Measurements from ENCODE around the gene FAIM2. TPM values are rescaled to one million over a fixed set of nuclear protein-coding genes. Genes with fewer than 3 reads are reported as not detected.

Gene FAIM2
- total and polyA plus RNA-seq, 2 experiments from 2014 or later = 0.86 to 4.6 TPM

DNA sequence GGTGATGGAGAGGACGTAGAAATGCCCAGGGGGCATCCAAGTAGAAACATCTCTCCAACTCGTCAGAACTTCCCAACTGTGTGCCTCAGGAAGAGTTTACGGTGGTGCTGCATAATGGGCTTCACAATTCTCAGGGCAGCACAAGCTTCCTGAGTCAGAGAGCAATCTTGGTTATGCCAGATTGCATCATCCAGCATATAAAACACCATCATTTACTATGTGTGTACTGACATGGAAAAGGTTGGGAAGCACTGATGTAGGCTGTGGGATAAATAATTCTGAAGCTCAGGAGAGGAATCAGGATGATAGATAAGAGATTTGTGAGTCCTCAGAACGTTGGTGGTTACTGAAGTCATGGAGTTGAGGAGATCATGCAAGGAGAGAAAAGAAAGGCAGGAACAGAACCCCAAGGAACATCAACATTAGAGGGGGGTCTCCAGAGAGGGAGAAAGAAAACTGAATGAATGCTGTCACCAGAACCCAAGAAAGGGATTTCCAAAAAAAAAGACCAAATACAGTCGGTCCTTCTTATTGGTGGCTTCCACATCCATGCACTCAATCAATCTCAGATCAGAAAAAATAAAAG, 70.8 kb downstream of the FAIM2 start:
- Histone ChIP-seq H3K4me3 (no peak overlapping the region), H3K27ac (peak overlapping the region; percentile 48), H3K4me2 (ENCODE audit: unreplicated experiment) (peak overlapping the region; percentile 14), H3K9me3 (ENCODE audit: low read depth) (no peaks in the 10 kb centered on the region), H2AFZ (peak overlapping the region; percentile 65), H3K36me3 (ENCODE audit: low read depth) (no peaks in the 10 kb centered on the region), H3K27me3 (replicated peaks; ENCODE audit: insufficient read depth) (no peaks in the 10 kb centered on the region), H3K79me2 (ENCODE audit: insufficient read depth) (no peaks in the 10 kb centered on the region), H3K9me2 (ENCODE audit: insufficient read depth) (no peaks in the 10 kb centered on the region), H3K4me1 (ENCODE audit: insufficient read depth) (peaks cover 13% of the 10 kb centered on the region), H3K9ac (no peak overlapping the region), H4K20me1 (ENCODE audit: insufficient read depth) (no peaks in the 10 kb centered on the region), H3F3A (ENCODE audit: insufficient read depth) (peaks cover 6% of the 10 kb centered on the region; the same call in 1 of the 2 replicates)
- TF ChIP-seq EZH2 (IDR thresholded peaks at IDR 0.05; ENCODE audit: insufficient read depth, poor library complexity, severe bottlenecking) (no peak), EZH2phosphoT487 (IDR thresholded peaks at IDR 0.05; ENCODE audit: insufficient read depth, low read depth) (no peak)
- 61 to 65% methylated on average over 5 of the region's 5 CpGs for WGBS, 2 experiments (ENCODE audit: low coverage in 1 of 2, low lambda C conversion rate in 2 of 2, missing lambda C conversion rate in 2 of 2)
- in situ Hi-C loops (cut with MboI) = no loop called here
- peak; percentile 86 for DNase-seq

DNA sequence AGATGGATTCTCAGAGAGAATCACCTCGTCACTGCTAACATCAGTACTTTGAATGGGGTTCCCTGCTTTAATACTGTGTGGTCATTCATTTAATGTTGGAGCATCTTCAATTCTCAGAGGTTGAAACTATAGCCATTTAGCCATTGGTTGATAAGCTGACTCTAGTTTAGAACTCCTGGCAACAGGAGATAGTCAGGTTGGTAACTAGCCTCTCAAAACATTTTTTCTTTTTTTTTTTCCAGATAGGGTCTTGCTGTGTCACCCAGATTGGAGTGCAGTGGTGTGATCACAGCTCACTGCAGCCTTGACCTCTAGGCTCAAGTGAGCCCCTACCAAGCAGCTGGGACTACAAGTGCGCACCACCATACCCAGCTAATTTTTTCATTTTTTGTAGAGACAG, 72.0 kb downstream of the FAIM2 start:
- DNase-seq = no peak
- no peak overlapping the region for H3K4me3 ChIP-seq
- H4K20me1 ChIP-seq (ENCODE audit: insufficient read depth) = no peaks in the 10 kb centered on the region
- H3K27me3 ChIP-seq (replicated peaks; ENCODE audit: insufficient read depth) = no peaks in the 10 kb centered on the region
- H3K9ac ChIP-seq = no peak overlapping the region
- no peaks in the 10 kb centered on the region for H3K9me3 ChIP-seq (ENCODE audit: low read depth)
- no peaks in the 10 kb centered on the region for H3K9me2 ChIP-seq (ENCODE audit: insufficient read depth)
- H3K4me2 ChIP-seq (ENCODE audit: unreplicated experiment) = no peak overlapping the region
- peaks cover 17% of the 10 kb centered on the region for H3K4me1 ChIP-seq (ENCODE audit: insufficient read depth)
- TF ChIP-seq EZH2 (IDR thresholded peaks at IDR 0.05; ENCODE audit: insufficient read depth, poor library complexity, severe bottlenecking) (no peak), EZH2phosphoT487 (IDR thresholded peaks at IDR 0.05; ENCODE audit: insufficient read depth, low read depth) (no peak)
- in situ Hi-C loops (cut with MboI) = no loop called here
- H3K36me3 ChIP-seq (ENCODE audit: low read depth) = no peaks in the 10 kb centered on the region
- no peak overlapping the region for H3K27ac ChIP-seq
- H3F3A ChIP-seq (ENCODE audit: insufficient read depth) = peaks cover 12% of the 10 kb centered on the region
- no peak overlapping the region for H2AFZ ChIP-seq
- WGBS, 2 experiments (ENCODE audit: low coverage in 1 of 2, low lambda C conversion rate in 2 of 2, missing lambda C conversion rate in 2 of 2) = 80 to 92% methylated on average over 2 of the region's 2 CpGs
- H3K79me2 ChIP-seq (ENCODE audit: insufficient read depth) = peaks cover 11% of the 10 kb centered on the region

DNA sequence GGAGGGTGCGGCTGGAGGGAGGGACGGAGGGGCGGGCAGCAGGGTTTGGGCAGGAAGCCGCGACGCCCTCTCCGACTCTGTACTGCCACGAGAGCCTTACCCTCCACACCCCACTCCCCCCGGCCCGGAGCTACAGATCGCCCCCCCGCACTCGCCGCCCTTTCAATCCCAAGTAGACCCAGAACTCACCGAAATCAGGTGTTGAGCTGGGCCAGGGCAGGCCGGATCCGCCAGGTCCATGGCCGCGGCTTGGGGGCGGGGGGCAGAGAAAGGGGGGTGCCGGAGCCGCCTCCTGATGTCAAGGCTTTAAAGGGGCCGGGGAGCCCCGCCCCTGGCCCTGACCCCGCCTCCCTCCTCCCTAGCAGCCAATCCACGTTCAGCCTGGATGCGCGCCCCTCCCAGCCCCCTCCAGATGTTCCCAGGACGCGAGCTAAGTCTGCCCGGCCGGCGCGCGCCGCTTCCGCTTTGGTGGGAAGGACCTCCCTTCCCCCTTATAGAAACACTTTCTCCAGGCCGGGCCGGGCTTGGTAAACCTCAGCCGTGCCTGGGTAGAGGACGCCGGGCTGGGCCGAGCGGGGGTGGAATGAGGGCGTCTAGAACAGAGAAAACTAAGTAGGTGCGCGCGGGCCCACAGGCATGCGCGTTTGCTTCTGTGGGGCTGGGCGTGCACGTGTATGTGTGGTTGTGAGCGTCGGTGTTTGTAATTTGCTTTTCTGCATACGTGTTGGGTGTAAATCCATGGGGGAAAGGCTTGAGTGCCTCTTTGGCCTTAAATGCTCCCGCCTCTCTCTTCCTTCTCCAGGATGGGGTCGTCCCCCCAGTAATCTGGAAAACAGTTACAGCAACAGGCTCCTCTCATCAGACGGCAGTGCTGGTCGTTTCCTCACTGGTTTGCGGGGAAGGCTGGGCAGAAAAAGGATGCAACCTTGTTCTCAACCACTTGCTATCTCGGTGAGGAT, 75.3 kb downstream of the FAIM2 start, which contains the start of gene NCKAP5L:
TSS of gene NCKAP5L (minus strand) at position 281 of the 959 bp plus-strand sequence. CDS start 24,369 bp downstream, outside the sequence.
- Histone ChIP-seq H3K36me3 (ENCODE audit: low read depth) (no peaks in the 10 kb centered on the region), H3K9ac (peak within 1 kb of the TSS; percentile 84), H3K4me1 (ENCODE audit: insufficient read depth) (peaks cover 48% of the 10 kb centered on the region), H3K9me3 (ENCODE audit: low read depth) (no peaks in the 10 kb centered on the region), H3K79me2 (ENCODE audit: insufficient read depth) (peaks cover 28% of the 10 kb centered on the region), H3K9me2 (ENCODE audit: insufficient read depth) (no peaks in the 10 kb centered on the region), H3K4me3 (peak within 1 kb of the TSS; percentile 90), H3K27me3 (replicated peaks; ENCODE audit: insufficient read depth) (no peaks in the 10 kb centered on the region), H2AFZ (peak within 1 kb of the TSS; percentile 75), H3K27ac (peak within 1 kb of the TSS; percentile 93), H3K4me2 (ENCODE audit: unreplicated experiment) (peak within 1 kb of the TSS; percentile 92), H3F3A (ENCODE audit: insufficient read depth) (peaks cover 29% of the 10 kb centered on the region), H4K20me1 (ENCODE audit: insufficient read depth) (no peaks in the 10 kb centered on the region)
- peak; percentile 98 for DNase-seq
- WGBS, 2 experiments (ENCODE audit: low coverage in 1 of 2, low lambda C conversion rate in 2 of 2, missing lambda C conversion rate in 2 of 2) = 1 to 2% methylated on average over 35 to 54 of the region's 61 CpGs
- TF ChIP-seq EZH2 (IDR thresholded peaks at IDR 0.05; ENCODE audit: insufficient read depth, poor library complexity, severe bottlenecking) = no peak
- no peak for TF ChIP-seq EZH2phosphoT487 (IDR thresholded peaks at IDR 0.05; ENCODE audit: insufficient read depth, low read depth)
- in situ Hi-C loops (cut with MboI) = no loop called here

DNA sequence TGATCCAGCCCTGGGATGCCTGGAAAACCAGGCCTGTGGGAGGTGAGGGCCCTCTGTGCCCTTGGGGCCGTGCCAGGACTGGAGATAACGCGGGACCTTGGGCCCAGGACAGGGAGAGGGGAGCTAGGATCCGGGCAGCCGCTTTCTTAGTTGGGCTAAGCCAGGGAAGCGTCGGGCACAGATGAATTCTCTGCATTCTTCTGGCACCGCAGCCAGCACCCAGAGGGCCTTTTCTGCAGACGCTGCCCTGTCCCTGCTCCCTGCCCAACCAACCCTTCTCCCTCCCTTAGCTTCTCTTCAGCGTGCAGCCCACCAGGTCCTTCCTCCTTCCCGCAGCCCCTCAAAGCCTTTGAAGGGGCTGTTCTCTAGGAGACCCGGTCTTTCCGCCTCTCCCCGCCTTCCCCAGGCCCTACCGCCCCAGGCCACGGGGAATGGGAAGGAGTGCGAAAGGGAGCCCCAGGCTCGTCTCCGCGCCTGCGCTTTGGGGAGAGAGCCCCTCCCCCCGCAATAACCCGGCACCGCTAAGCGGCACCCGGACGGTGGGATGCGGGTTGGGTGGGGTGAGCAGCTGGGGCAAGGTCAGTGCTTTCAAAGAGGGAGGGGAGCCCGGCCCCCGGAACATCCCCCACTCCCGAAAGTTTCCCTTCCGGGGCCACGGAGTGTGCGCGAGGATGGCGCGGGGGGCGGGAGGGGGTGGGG, 76.2 kb downstream of the FAIM2 start:
- H3K9me2 ChIP-seq (ENCODE audit: insufficient read depth) = no peaks in the 10 kb centered on the region
- H3K4me3 ChIP-seq = peak overlapping the region; percentile 90
- H3F3A ChIP-seq (ENCODE audit: insufficient read depth) = peaks cover 29% of the 10 kb centered on the region
- H3K4me2 ChIP-seq (ENCODE audit: unreplicated experiment) = peak overlapping the region; percentile 92
- in situ Hi-C loops (cut with MboI) = no loop called here
- peaks cover 28% of the 10 kb centered on the region for H3K79me2 ChIP-seq (ENCODE audit: insufficient read depth)
- H3K9me3 ChIP-seq (ENCODE audit: low read depth) = no peaks in the 10 kb centered on the region
- no peak for TF ChIP-seq EZH2phosphoT487 (IDR thresholded peaks at IDR 0.05; ENCODE audit: insufficient read depth, low read depth)
- no peak for TF ChIP-seq EZH2 (IDR thresholded peaks at IDR 0.05; ENCODE audit: insufficient read depth, poor library complexity, severe bottlenecking)
- H4K20me1 ChIP-seq (ENCODE audit: insufficient read depth) = no peaks in the 10 kb centered on the region
- H3K4me1 ChIP-seq (ENCODE audit: insufficient read depth) = peaks cover 44% of the 10 kb centered on the region
- peak overlapping the region; percentile 49 for H2AFZ ChIP-seq
- peak; percentile 81 for DNase-seq
- no peaks in the 10 kb centered on the region for H3K36me3 ChIP-seq (ENCODE audit: low read depth)
- 1 to 2% methylated on average over 8 to 38 of the region's 38 CpGs for WGBS, 2 experiments (ENCODE audit: low coverage in 1 of 2, low lambda C conversion rate in 2 of 2, missing lambda C conversion rate in 2 of 2)
- peak overlapping the region; percentile 93 for H3K27ac ChIP-seq
- no peaks in the 10 kb centered on the region for H3K27me3 ChIP-seq (replicated peaks; ENCODE audit: insufficient read depth)
- peak overlapping the region; percentile 84 for H3K9ac ChIP-seq

Data from GM23248 (cell line).